ENCODE results near the gene SLIT3. TPM values are rescaled to one million over a fixed set of nuclear protein-coding genes. Genes with fewer than 3 reads are reported as not detected.

Gene SLIT3
- total RNA-seq, 4 donors from 2014 or later, result 6.8 to 23.1 (median 13.3) TPM

GRCh38 chr5:168829044-168829443, 471.9 kb downstream of the SLIT3 start:
- DNase-seq, result no peak

DNA sequence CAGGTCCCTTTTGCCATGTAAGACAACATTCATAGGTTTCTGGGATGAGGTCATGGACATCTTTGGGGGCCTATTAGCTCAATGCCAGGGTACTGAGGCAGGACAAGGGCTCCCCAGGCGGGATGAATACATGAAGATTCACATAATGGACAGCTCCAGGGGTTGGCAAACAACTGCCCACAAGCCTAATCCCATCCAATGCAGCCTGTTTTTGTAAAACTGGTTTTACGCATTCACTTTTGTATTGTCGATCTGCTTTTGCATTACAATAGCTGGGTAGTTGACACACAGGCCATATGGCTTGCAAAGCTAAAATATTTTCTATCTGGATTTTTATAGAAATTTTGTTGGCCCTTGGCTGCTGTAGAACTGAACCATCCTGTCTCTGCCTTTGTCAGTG, 473.3 kb downstream of the SLIT3 start:
- H3K27me3 ChIP-seq, result no peaks in the 10 kb centered on the region
- H3K9me3 ChIP-seq, result no peaks in the 10 kb centered on the region
- H3K4me1 ChIP-seq, result no peaks in the 10 kb centered on the region
- no peak overlapping the region for H3K27ac ChIP-seq
- no peaks in the 10 kb centered on the region for H3K36me3 ChIP-seq
- no peak for TF ChIP-seq POLR2A (IDR thresholded peaks at IDR 0.05)
- TF ChIP-seq, protein P1, sequence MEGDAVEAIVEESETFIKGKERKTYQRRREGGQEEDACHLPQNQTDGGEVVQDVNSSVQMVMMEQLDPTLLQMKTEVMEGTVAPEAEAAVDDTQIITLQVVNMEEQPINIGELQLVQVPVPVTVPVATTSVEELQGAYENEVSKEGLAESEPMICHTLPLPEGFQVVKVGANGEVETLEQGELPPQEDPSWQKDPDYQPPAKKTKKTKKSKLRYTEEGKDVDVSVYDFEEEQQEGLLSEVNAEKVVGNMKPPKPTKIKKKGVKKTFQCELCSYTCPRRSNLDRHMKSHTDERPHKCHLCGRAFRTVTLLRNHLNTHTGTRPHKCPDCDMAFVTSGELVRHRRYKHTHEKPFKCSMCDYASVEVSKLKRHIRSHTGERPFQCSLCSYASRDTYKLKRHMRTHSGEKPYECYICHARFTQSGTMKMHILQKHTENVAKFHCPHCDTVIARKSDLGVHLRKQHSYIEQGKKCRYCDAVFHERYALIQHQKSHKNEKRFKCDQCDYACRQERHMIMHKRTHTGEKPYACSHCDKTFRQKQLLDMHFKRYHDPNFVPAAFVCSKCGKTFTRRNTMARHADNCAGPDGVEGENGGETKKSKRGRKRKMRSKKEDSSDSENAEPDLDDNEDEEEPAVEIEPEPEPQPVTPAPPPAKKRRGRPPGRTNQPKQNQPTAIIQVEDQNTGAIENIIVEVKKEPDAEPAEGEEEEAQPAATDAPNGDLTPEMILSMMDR (IDR thresholded peaks at IDR 0.05), result no peak
- no peak for DNase-seq
- no peak overlapping the region for H3K4me3 ChIP-seq

More at GRCh38 chr5:168829044-168829443, 471.9 kb downstream of the SLIT3 start:
- Histone ChIP-seq H3K27ac (no peak overlapping the region), H3K27me3 (no peaks in the 10 kb centered on the region), H3K4me3 (no peak overlapping the region), H3K36me3 (no peaks in the 10 kb centered on the region), H3K9me3 (no peaks in the 10 kb centered on the region), H3K4me1 (no peaks in the 10 kb centered on the region)
- TF ChIP-seq, protein P1 (IDR thresholded peaks at IDR 0.05), result no peak
- TF ChIP-seq POLR2A (IDR thresholded peaks at IDR 0.05), result no peak

DNA sequence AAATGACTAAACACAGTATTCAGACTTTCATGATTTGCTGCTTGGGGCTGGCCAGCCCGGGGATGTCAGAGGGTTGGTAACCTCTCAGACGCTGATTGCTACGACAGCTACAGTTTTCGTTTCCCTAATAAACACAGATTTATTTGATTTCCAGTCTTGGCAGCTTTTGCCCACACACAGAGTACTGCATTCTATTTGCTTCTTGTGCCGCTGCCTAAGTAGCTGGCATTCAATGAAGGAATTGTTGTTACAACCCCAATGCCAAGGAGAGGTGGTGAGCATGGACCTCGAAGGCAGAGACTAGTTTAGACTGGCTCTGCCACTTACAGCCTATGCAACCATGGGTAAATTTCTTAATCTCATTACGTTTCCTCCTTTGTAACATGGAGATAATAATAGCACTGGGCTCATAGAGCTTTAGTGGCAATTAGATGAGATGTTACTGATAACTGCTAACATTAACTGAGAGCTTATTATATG, 474.7 kb downstream of the SLIT3 start:
- Histone ChIP-seq H3K36me3 (no peaks in the 10 kb centered on the region), H3K4me1 (no peaks in the 10 kb centered on the region), H3K27me3 (no peaks in the 10 kb centered on the region), H3K4me3 (no peak overlapping the region), H3K27ac (no peak overlapping the region), H3K9me3 (no peaks in the 10 kb centered on the region)
- no peak for DNase-seq
- TF ChIP-seq POLR2A (IDR thresholded peaks at IDR 0.05), result no peak
- TF ChIP-seq, protein P1 (IDR thresholded peaks at IDR 0.05), result no peak

DNA sequence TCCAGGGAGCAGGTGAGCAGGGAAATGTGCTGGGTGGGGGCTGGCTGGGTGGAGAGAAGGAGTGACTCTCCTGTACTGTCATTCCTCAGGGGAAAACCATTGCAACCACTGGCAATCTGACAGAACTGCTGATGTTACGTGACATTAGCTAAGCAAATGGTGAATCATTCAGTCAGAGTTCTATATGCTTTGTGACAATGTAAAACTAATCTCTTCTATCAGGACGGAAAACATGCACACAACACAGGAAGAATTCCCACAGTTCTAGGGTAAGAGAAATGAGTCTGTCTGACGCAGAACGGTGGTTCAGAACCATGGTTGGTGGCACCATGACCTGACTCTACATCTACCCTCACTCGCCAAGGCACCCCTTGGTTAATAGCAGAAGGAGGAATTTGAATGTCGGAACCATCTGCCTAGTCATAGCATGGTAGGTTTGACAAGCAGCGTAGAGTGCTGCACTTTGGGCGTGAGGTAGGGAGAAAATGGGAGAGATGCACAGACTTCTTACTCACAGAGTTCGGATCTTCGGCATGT, 478.1 kb downstream of the SLIT3 start:
- Histone ChIP-seq H3K27me3 (no peaks in the 10 kb centered on the region), H3K27ac (no peak overlapping the region), H3K36me3 (no peaks in the 10 kb centered on the region), H3K4me1 (no peaks in the 10 kb centered on the region), H3K9me3 (no peaks in the 10 kb centered on the region), H3K4me3 (no peak overlapping the region)
- DNase-seq, result no peak
- TF ChIP-seq POLR2A (IDR thresholded peaks at IDR 0.05), result no peak
- TF ChIP-seq, protein P1 (IDR thresholded peaks at IDR 0.05), result no peak

- Histone ChIP-seq H3K9me3 (no peaks in the 10 kb centered on the region), H3K4me1 (no peaks in the 10 kb centered on the region), H3K4me3 (no peak overlapping the region), H3K27me3 (no peaks in the 10 kb centered on the region), H3K36me3 (no peaks in the 10 kb centered on the region), H3K27ac (no peak overlapping the region)
- TF ChIP-seq, protein P1 (IDR thresholded peaks at IDR 0.05), result no peak
- no peak for DNase-seq
Observed at GRCh38 chr5:168822248-168822744, 478.6 kb downstream of the SLIT3 start.

Data from Peyer's patch (tissue), 4 donors.